HL-60 (cell line): ENCODE results near the gene CBLB.

ENCODE experiments used
- DNase-seq, 2 experiments: peaks; one replicate each; pipeline ENCODE4 v3.0.0-alpha.2; 2010 to 2020; ENCODE audit warnings: low read depth in 1 of 2, low spot score in 1 of 2
- H3K27ac ChIP-seq: fragments of 250-450 bp; sonication (Bioruptor Pico); replicated peaks from 2 replicates; pipeline ENCODE4 v1.5.1; 2020; ENCODE audit warnings: mild to moderate bottlenecking, moderate library complexity
- H3K27me3 ChIP-seq: fragments of 250-450 bp; sonication (Bioruptor Pico); 2 replicates; pipeline ENCODE4 v1.5.1; 2021; ENCODE audit warnings: mild to moderate bottlenecking, moderate library complexity; ENCODE audit not compliant: insufficient read depth, poor library complexity, severe bottlenecking
- H3K4me3 ChIP-seq: replicated peaks from 2 replicates; pipeline ENCODE4 v1.5.1; 2011; ENCODE audit warnings: mild to moderate bottlenecking, control low read depth, low read length; ENCODE audit not compliant: insufficient read depth
- CTCF ChIP-seq: IDR thresholded peaks from one replicate; pipeline ENCODE4 v1.5.1; 2011; ENCODE audit warnings: low read length, control low read depth, inconsistent platforms; ENCODE audit not compliant: insufficient read depth
- GABPA ChIP-seq: IDR thresholded peaks from 2 replicates; pipeline ENCODE4 v1.6.1; 2012; ENCODE audit warnings: low read depth
- POLR2AphosphoS5 ChIP-seq: IDR thresholded peaks from 2 replicates; pipeline ENCODE4 v1.6.1; 2012; ENCODE audit warnings: low read depth
- SPI1 ChIP-seq: IDR thresholded peaks from 2 replicates; pipeline ENCODE4 v1.6.1; 2012; ENCODE audit warnings: low read depth, mild to moderate bottlenecking, borderline replicate concordance
- TF ChIP-seq, protein P1 (sequence below): IDR thresholded peaks from 2 replicates; pipeline ENCODE4 v1.6.1; 2012; ENCODE audit warnings: low read depth; ENCODE audit not compliant: insufficient replicate concordance

CBLB gene

DNA sequence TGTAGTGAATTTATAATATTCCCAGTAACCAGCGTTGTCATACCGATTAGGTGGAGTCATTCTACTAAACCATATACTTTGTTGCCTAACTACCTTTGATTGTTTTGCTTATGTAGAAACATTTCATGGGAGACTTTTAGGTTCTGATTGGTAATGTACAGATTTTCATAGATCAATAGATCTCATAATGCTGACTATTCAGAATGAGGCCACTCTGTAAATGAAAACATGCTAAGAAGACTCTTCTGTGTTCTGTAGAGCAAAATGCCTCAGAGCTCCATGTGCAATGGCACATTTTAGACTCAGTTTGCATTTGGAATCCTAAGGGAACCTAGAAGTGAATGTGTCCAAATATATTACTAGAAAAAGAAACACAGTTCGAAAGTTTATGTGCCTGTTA, 20.0 kb downstream of the CBLB start:
- Histone ChIP-seq H3K27me3 (no peaks in the 10 kb centered on the region), H3K4me3 (no peak overlapping the region), H3K27ac (no peak overlapping the region)
- DNase-seq, result no peak
- TF ChIP-seq, protein P1, sequence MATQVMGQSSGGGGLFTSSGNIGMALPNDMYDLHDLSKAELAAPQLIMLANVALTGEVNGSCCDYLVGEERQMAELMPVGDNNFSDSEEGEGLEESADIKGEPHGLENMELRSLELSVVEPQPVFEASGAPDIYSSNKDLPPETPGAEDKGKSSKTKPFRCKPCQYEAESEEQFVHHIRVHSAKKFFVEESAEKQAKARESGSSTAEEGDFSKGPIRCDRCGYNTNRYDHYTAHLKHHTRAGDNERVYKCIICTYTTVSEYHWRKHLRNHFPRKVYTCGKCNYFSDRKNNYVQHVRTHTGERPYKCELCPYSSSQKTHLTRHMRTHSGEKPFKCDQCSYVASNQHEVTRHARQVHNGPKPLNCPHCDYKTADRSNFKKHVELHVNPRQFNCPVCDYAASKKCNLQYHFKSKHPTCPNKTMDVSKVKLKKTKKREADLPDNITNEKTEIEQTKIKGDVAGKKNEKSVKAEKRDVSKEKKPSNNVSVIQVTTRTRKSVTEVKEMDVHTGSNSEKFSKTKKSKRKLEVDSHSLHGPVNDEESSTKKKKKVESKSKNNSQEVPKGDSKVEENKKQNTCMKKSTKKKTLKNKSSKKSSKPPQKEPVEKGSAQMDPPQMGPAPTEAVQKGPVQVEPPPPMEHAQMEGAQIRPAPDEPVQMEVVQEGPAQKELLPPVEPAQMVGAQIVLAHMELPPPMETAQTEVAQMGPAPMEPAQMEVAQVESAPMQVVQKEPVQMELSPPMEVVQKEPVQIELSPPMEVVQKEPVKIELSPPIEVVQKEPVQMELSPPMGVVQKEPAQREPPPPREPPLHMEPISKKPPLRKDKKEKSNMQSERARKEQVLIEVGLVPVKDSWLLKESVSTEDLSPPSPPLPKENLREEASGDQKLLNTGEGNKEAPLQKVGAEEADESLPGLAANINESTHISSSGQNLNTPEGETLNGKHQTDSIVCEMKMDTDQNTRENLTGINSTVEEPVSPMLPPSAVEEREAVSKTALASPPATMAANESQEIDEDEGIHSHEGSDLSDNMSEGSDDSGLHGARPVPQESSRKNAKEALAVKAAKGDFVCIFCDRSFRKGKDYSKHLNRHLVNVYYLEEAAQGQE, result no peak
- TF ChIP-seq SPI1, result no peak

GRCh38 chr3:105847865-105848264, 20.9 kb downstream of the CBLB start:
- no peak overlapping the region for H3K4me3 ChIP-seq
- DNase-seq, result no peak
- TF ChIP-seq POLR2AphosphoS5, result no peak
- TF ChIP-seq SPI1, result no peak
- TF ChIP-seq, protein P1, result no peak
- TF ChIP-seq CTCF, result no peak
- TF ChIP-seq GABPA, result no peak
- H3K27me3 ChIP-seq, result no peaks in the 10 kb centered on the region
- no peak overlapping the region for H3K27ac ChIP-seq

DNA sequence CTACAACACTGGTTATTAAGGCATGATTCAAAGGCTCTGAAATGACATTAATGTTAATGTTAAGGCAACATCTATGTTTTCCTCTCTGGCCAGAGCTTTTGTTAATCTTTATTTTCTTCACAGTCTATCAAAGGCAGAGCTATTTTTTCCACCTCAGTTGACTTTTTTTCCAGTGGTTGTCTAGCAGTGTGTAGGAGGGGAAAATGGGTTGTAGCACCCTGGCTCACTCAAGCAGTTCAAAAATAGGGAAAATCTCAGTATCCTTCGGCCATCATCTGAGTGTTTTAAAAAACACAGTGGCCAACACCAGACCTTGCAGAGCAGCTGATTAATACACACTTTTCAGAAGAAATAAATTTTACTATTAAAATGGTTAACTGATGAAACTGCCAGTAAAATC, 21.4 kb downstream of the CBLB start:
- Histone ChIP-seq H3K27me3 (no peaks in the 10 kb centered on the region), H3K4me3 (no peak overlapping the region), H3K27ac (no peak overlapping the region)
- DNase-seq, result no peak
- TF ChIP-seq, protein P1, result no peak
- TF ChIP-seq SPI1 (no peak), CTCF (no peak), GABPA (no peak), POLR2AphosphoS5 (no peak)

GRCh38 chr3:105846809-105847208, 22.0 kb downstream of the CBLB start:
- TF ChIP-seq, protein P1, result no peak
- TF ChIP-seq GABPA (no peak), POLR2AphosphoS5 (no peak), CTCF (no peak), SPI1 (no peak)
- DNase-seq, result no peak
- Histone ChIP-seq H3K27me3 (no peaks in the 10 kb centered on the region), H3K4me3 (no peak overlapping the region), H3K27ac (no peak overlapping the region)
